HUDEP-2 (cell line): ENCODE measurements around the gene COL24A1.
"Not testable (repeated sequence)": the region's sequence is repeated elsewhere in the genome, so short reads cannot be mapped to it uniquely, and the experiment has no call there.

ENCODE experiments used
- DNase-seq, 76 experiments: peaks; one replicate each; lab custom pipeline; 2025; ENCODE audit not compliant: unreplicated experiment in 76 of 76; lab: John Stamatoyannopoulos, UW

The COL24A1 gene

GRCh38 chr1:86153836-86154235 is 2.7 kb downstream of the COL24A1 start:
- DNase-seq, result no peak

DNA sequence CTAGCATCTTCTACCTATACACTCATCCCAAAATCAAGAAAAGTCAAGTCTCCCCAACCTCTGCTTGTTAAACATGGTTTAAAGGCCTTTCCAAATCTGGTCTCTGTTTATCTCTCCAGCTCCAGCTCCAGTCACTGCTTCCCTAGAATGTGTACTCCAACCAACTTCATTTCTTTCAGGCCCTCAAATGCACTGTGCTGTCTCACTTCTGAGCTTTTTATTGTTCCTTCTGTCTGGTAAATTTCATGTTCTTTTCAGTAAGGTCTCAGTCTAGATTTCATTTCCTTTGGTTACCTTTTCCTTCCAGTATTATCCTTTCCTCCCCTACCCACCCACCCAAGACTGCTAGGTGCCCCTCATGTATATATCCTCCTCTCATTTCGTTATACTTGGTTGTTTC is 3.7 kb downstream of the COL24A1 start:
- no peak for DNase-seq

DNA sequence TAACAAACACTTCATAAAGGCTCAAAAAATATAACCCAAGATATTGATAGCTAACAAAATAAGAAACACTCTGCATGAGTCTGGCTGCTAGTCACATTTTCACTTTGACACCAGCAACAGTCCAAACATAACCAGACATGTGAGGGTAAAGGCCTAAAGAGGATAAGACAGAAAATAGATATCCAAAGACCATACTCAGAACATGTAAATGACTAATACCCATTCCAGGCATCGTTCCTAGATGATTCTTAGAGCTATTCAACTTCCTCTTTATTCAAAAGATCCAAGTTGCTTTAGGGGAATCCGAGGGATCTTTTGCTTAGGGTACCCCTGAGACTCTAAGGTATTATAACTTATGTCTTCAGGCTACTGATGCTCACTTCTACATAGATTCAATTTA is 5.1 kb downstream of the COL24A1 start:
- no peak for DNase-seq

GRCh38 chr1:86150553-86151055 is 6.0 kb downstream of the COL24A1 start:
- no peak for DNase-seq

DNA sequence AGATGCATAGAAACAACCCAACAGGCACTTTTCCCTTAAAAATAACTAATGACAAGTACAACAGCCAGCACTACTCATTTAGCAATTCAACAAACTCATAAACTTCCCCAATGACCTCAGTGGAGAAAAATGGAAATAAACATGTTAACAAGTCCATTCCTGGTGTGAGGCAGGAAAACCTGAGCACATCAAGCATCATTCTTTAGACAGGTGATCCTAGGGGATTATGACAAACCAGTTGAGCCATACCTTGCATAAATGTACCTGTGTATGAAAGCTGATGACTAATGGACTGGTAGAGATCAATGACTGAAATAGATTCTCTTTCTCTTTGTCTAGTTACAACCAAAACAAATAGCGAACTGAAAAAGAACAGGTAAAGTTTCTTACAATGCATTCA is 7.0 kb downstream of the COL24A1 start:
- no peak for DNase-seq

GRCh38 chr1:86147755-86148154 is 8.8 kb downstream of the COL24A1 start:
- DNase-seq, result no peak

GRCh38 chr1:86146566-86146965 is 10.0 kb downstream of the COL24A1 start:
- no peak for DNase-seq

- no peak for DNase-seq
Observed at GRCh38 chr1:86140281-86140880, 16.2 kb downstream of the COL24A1 start.

GRCh38 chr1:86138746-86139145 is 17.8 kb downstream of the COL24A1 start:
- DNase-seq, result no peak

- DNase-seq, result no peak
Observed at GRCh38 chr1:86137436-86137835, 19.1 kb downstream of the COL24A1 start.

DNA sequence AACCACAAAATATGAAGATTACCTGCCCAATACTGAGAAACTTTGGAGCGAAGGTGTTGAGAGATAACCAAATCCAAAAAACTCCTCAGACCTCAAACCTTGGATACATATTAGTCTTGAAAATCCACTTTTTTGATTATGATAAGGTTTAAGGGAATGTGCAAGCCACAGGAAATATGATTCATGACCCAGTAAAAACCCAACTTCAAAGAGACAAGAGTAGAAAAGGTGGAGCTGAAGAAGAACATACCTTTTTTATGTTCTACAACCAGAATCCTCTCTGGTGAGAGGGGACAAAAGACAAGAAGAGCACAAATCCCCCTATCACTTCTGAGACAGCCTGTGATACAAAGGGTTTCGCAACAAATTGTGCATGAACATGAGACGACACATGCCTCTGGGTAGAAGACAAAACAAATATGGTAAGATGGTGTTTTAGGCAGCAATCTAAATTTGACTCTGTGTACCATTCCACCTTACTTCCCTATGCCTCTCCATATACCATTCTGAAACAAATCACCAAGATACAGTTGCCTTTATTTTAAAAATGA is 37.3 kb downstream of the COL24A1 start:
- DNase-seq, result no peak

DNA sequence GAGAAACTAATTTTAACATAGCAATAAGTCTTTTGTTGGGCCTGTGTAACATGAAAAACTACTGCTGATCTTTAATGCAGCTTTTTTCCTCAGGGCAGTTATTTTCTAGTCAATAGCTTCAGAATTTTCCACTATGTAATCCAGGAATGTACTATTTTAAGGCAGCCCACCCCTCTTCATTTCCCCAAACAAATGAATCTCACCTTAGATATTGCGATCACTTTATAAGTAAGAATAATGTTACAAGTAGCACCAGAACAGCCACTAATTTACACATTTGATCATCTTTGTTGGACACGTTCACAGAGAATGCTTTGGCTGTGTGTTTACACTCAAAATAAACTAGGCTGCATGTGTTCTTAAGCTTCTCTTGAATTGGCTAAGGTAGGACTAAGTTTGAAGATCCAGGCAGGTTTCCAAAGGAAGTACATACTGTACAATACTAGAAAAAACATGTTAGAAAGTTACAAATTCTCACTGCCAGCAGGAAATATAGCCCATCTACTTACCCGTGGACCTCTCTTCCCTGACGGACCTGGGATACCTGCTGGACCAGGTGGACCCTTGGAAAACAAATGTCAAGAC is 41.7 kb downstream of the COL24A1 start:
- DNase-seq, result no peak

GRCh38 chr1:86114236-86114635 is 42.3 kb downstream of the COL24A1 start:
- DNase-seq, result no peak

- not testable (repeated sequence) for DNase-seq
Observed at GRCh38 chr1:86111590-86111989, 45.0 kb downstream of the COL24A1 start.

GRCh38 chr1:86110451-86111129 is 46.0 kb downstream of the COL24A1 start:
- no peak for DNase-seq

- DNase-seq, result no peak
Observed at GRCh38 chr1:86105533-86105866, 51.1 kb downstream of the COL24A1 start.

- no peak for DNase-seq
Observed at GRCh38 chr1:86104606-86105532, 51.7 kb downstream of the COL24A1 start.

GRCh38 chr1:86101616-86102015 is 55.0 kb downstream of the COL24A1 start:
- DNase-seq, result no peak

DNA sequence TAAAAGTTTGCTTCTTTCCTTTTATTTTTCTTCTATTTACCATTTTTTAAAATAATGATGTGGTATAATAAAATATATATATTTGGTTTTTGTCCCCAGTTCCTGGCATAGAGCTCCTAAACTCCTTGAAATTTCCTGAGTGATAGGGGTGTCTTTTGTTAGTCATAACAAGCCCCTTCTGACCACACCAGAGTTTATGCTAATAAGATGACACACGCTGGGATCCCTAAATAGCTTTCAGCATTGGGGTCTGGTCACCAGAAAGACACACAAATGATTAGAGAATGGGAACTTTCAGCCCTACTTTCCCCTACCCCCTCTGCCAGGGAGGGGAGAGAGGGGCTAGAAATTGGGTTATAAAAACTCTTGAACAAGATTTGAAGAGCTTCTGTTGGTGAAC is 56.2 kb downstream of the COL24A1 start:
- no peak for DNase-seq

DNA sequence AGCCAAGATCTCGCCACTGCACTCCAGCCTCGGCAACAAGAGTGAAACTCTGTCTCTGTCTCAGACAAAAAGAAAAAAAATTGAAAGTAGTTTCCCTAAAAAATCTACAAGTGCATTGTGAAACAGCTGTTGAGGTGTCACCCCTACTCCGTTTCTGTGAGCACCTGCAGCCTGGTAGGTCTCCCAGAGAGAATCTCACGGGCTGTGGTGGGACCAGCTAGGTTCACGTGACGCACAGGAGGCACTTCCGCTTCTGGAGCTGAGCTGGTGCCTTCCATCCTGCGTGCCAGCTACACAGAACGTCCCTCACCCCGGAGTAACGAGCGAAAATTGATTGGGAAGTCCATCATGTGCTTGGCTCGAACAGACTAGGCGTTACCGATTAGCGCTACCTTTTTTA is 66.8 kb downstream of the COL24A1 start:
- no peak for DNase-seq
